IPS-18c (cell line): Measurements from ENCODE around the gene TMEM106C.
"Not testable (repeated sequence)": the region's sequence is repeated elsewhere in the genome, so short reads cannot be mapped to it uniquely, and the experiment has no call there.

ENCODE experiments used
- H3K4me3 ChIP-seq: 2 replicates; pipeline ENCODE4 v1.7.0; 2013; ENCODE audit warnings: low read depth, mild to moderate bottlenecking, low read length, moderate library complexity; ENCODE audit not compliant: insufficient read depth
- H3K9me3 ChIP-seq: one replicate; pipeline ENCODE4 v1.6.1; 2013; ENCODE audit warnings: mild to moderate bottlenecking, low read length, moderate library complexity; ENCODE audit not compliant: control insufficient read depth, insufficient read depth

Gene TMEM106C

DNA sequence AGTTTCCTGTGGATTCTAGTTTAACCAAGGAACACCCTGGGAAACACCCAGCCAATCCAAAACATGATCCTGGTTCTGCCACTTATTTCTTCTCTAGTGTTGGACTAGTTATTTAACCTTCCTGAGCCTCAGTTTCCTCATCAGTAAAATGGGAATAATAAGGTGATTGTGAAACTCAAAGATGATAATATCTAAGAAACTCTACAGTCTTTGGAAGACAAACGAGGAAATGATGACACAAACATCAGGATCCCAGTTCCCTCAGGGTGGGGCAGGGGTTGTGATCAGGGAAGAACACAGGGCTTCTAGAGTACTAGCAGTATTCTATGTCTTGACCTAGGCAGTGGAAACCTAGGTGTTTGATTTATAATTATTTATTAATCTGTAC is 18.1 kb upstream of the TMEM106C start:
- no peak overlapping the region for H3K4me3 ChIP-seq

GRCh38 chr12:47946413-47947323 is 16.7 kb upstream of the TMEM106C start:
- Histone ChIP-seq H3K4me3 (no peak overlapping the region), H3K9me3 (no peaks in the 10 kb centered on the region)

More for the DNA sequence above, 18.1 kb upstream of the TMEM106C start:
- no peaks in the 10 kb centered on the region for H3K9me3 ChIP-seq

DNA sequence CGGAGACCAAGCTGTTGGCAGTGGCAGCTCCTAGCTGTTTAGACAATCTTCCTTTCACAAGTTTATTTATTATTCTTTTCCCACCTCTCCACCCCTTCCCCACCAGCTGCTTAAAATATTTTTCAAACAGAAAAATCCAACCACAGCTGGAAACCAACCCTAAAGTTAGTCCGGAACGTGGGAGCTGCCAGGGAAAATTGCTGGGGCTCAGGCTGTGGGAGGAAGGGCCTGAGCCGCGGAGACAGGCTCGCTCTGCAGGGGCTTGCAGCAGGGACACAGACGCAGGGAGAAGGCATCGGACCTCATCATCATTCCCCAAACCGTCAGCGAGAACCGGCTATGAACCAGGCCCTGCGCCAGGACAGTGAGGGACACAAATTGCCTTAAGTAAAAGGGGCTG is 16.1 kb upstream of the TMEM106C start:
- Histone ChIP-seq H3K9me3 (no peaks in the 10 kb centered on the region), H3K4me3 (no peak overlapping the region)

DNA sequence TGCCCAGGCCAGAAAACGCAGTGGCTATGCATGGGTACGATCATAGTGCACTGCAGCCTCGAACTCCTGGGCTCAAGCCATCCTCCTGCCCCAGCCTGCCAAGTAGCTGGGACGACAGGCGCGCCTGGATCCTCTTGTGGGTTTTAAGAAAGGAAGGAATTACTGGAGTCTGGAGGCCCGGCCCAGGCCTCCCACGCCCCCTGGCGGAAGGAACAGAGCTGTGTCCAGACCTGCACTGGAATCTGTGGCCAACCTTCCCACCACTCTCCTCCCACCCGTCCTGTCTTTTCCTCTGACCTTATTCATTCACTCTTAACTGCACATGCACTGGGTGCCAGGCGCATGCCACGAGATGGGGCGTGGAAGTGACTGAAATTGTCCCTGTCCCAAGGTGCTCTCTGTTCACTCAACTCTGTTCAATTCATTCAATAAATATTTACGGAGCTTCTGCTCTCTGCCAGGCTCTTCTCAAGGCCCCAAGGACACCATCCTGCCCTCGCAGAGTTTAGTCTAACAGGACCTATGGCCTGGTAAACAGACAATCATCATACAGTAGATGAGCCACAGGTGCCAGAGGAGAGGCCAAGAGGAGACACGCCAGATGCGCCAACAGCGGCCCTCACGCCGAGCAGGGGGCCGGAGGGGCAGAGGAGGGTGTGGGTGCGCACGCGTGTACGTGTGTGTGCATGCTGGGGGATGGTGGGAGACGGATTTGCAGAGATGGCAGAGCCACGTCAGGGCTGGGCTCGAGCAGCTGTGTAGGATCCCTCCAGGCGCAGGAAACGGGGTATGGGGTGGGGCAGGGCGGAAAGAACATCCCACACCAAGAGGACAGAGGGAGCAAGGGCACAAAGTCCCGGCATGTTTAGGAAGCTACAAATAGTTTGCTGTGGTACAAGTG is 13.7 kb upstream of the TMEM106C start:
- Histone ChIP-seq H3K4me3 (no peak overlapping the region), H3K9me3 (no peaks in the 10 kb centered on the region)

DNA sequence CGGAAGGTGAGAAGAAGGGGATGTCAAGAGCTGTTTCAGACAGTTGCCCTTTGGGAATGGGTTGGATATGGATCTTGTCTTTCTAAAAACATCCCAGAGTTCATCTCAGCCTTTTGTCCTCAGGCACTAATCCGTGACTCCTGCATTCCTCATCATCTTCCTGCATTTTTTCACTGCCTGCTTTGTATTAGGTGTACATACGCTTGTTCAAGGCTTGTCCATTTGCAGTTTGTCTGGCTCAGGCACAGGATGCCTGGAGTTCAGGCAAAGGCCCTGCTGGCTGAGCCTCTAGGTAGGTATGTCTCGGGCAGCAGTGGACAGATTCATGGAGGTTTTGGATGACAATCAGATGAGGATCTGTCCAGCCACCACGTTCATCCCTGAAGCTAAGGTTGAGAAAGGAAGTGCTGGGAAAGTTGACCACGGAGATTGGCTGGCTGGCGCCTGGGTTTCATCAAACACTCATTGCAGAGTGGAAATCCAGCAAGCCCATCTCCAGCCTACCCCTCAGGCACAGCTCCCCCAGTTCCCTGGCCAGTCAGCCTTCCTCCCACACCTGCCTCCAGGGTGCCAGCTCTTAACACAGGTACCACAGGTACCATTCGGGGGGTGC is 12.4 kb upstream of the TMEM106C start:
- Histone ChIP-seq H3K4me3 (no peak overlapping the region), H3K9me3 (no peaks in the 10 kb centered on the region)

- H3K4me3 ChIP-seq, result no peak overlapping the region
- H3K9me3 ChIP-seq, result peaks cover 9% of the 10 kb centered on the region
These were observed 9.3 kb upstream of the TMEM106C start for GRCh38 chr12:47954058-47954457.

DNA sequence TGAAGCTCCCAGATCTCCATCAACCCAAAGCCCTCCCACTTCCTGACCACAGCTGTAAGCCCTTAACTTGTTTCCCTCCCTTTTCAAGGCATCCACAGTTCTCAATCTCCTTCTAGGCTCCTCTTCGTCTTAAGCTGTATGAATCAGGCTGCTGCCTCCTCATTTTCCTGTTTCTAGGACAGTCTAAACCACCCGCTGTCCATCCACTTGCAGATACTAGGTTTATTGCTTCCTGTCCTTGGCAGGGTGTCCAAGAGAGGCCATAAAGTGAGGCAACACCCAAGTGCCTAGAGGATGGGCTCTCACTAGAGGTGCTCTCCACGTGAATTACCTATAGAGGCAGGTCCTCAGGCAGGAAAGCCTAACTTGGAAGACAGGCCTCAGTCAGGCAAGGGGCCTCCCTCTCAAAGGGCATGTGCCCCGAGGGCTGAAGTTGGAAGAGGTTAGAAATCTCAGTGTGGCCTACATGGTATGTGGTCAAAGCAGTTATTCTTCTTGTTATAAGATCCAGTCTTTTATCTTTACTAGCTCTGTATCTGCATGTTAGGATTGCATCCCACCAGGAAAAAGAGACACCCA is 8.8 kb upstream of the TMEM106C start:
- Histone ChIP-seq H3K4me3 (no peak overlapping the region), H3K9me3 (peaks cover 9% of the 10 kb centered on the region)

GRCh38 chr12:47955059-47955458 is 8.3 kb upstream of the TMEM106C start:
- Histone ChIP-seq H3K4me3 (no peak overlapping the region), H3K9me3 (peaks cover 9% of the 10 kb centered on the region)

GRCh38 chr12:47957671-47958070 is 5.7 kb upstream of the TMEM106C start:
- H3K9me3 ChIP-seq, result peaks cover 11% of the 10 kb centered on the region
- H3K4me3 ChIP-seq, result not testable (repeated sequence)

GRCh38 chr12:47962198-47962597 is 1.2 kb upstream of the TMEM106C start:
- no peak overlapping the region for H3K4me3 ChIP-seq
- peaks cover 11% of the 10 kb centered on the region for H3K9me3 ChIP-seq

DNA sequence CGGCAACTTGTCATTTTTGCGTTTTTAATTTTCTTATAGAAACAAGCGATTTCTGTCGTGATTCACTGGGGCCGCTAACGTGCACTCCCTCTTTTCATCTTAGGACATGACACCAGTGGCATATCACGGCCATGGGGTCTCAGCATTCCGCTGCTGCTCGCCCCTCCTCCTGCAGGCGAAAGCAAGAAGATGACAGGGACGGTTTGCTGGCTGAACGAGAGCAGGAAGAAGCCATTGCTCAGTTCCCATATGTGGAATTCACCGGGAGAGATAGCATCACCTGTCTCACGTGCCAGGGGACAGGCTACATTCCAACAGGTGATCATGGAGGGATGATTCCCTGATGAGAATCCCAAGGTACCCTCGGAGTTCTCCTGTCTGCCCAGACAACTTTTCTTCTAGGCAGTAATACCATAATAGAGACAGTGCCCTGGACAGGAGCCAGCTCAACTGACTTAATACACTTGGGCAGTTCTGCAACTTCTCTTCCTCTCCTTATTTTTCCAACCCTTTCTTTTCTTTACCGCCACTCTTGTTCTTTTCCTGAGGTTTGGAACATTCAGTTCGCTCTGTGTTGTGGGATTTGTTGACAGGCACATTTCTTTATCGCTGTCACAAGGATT is 821 bp downstream of the TMEM106C start:
- H3K9me3 ChIP-seq, result peaks cover 2% of the 10 kb centered on the region
- H3K4me3 ChIP-seq, result peak overlapping the region; percentile 56; the same call in 1 of the 2 replicates

- Histone ChIP-seq H3K9me3 (peaks cover 2% of the 10 kb centered on the region), H3K4me3 (no peak overlapping the region)
These were observed 2.2 kb downstream of the TMEM106C start for GRCh38 chr12:47965581-47965980.

- Histone ChIP-seq H3K4me3 (no peak overlapping the region), H3K9me3 (no peaks in the 10 kb centered on the region)
These were observed 4.3 kb downstream of the TMEM106C start for GRCh38 chr12:47967461-47968321.

DNA sequence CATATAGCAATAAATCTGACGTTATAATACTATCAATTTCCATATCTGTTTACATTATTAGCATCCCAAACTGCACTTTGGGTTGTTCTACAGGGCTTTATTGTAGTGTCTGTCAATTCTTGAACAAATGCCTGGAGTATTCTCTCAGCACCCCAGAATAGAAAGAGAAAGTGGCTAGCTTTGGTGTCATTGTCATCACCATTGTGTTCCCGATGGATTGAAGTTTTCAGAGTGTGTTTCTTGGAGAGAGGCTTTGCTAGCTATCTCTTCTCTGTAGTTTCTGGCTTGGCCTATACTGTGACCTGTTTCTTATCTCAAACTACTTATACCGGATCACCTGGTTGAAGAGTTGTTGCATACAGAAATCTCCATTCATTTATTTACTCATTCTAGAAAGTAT is 6.4 kb downstream of the TMEM106C start:
- no peaks in the 10 kb centered on the region for H3K9me3 ChIP-seq

DNA sequence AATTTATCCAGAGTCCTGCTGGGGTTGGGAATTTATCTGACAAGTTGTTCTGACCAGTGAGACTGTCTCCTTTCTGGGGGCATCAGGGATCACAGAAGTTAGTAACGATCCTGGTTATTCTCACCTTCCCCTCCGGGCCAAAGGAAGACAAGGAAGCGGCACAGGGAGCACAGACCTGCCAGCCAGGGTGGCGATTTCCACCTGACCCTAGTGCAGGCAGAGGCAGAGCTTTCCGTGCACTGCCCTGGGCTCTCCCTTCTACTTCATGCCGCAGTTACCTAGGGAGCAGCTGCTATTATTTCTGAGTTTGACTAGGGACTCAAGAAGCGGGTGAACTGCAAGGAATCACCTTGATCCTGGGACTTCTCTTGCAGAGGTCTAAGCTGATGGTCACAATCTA is 7.4 kb downstream of the TMEM106C start:
- H3K9me3 ChIP-seq, result no peaks in the 10 kb centered on the region
- H3K4me3 ChIP-seq, result no peak overlapping the region

More for the DNA sequence above, 6.4 kb downstream of the TMEM106C start:
- no peak overlapping the region for H3K4me3 ChIP-seq

- no peak overlapping the region for H3K4me3 ChIP-seq
- no peaks in the 10 kb centered on the region for H3K9me3 ChIP-seq
These were observed 9.5 kb downstream of the TMEM106C start for GRCh38 chr12:47972895-47973294.
